WI38 (cell line): ENCODE results near the gene KLF6.
A peak's percentile ranks its signal among the peaks of the same experiment; 100 is the strongest.

ENCODE experiments used
- H3K4me3 ChIP-seq: 2 replicates; pipeline ENCODE4 v1.5.1; 2011; ENCODE audit warnings: low read depth, mild to moderate bottlenecking, control low read depth, low read length
- CTCF ChIP-seq: IDR thresholded peaks from 2 replicates; pipeline ENCODE4 v1.5.1; 2012; ENCODE audit warnings: low read depth, mild to moderate bottlenecking, control low read depth, low read length

KLF6 gene

GRCh38 chr10:3787816-3788215 lies 2.8 kb upstream of the KLF6 start:
- no peak for TF ChIP-seq CTCF
- H3K4me3 ChIP-seq = no peak overlapping the region

GRCh38 chr10:3787016-3787400 lies 2.0 kb upstream of the KLF6 start:
- H3K4me3 ChIP-seq = no peak overlapping the region
- no peak for TF ChIP-seq CTCF

DNA sequence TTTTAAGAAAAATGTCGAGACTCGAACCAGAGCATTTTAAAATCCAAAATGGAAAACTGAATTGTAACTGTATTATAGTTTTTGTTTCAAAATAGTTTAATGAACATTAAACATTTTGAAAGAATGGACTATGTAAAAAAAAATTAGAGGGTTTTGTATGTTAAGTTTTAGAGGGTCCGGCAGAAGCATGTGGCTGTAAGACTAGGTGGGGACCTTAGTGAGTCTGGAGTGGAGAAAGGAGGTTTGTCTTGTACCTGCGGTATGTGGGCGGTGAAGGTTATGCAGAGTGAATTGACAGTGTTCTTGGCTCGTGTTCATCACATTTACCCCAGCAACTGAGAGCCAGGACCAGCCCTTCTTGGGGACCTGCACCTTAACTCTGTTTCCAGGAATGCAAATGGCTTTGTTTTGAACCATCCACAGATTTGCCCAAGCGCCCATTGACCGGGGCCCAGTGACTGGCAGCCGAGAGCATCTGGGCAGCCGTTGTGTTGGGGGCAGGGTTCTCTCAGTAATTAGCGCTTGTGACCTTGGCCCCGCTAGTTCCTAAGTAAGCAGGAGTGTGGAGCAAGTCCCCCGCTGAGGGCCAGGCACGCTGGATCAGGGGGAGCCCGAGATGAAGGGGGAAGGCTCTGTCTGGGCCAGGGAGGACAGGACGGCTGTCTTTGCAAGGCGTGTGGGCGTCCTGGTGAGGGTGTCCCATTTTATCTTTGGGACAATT lies 1.4 kb upstream of the KLF6 start:
- peak overlapping the region; percentile 65 for H3K4me3 ChIP-seq
- no peak for TF ChIP-seq CTCF

GRCh38 chr10:3785851-3786271 lies 852 bp upstream of the KLF6 start:
- peak overlapping the region; percentile 65 for H3K4me3 ChIP-seq
- TF ChIP-seq CTCF = no peak

DNA sequence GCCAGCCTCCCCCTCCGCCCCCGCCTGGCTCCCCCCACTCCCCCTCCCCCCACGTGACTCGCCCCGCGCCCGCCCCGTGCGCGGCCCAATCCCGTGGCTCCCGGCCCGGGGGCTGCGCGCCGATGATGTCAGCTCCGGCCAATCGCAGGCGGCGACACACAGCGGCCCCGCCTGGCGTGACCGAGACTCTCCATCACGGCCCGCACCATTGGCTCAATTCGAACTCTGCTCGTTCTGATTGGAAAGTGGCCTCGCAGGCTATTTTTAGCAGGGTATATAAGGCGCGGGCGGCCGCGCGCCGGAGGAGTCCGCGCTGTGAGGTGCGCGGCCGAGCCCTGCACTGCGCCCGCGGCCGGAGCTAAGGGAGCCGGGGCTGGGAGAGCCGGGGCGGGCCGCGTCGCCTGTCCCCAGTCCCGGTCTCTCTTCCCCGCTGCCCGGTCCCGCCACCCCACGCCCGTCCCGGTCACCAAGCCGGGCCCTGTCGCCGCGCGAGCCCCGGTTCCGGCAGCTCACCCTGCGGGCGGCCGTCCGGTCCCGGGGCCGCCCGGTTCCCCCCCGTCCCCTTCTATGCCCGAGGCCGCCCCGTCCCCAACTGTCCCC lies 342 bp upstream of the KLF6 start:
- H3K4me3 ChIP-seq = peak overlapping the region; percentile 100
- no peak for TF ChIP-seq CTCF

DNA sequence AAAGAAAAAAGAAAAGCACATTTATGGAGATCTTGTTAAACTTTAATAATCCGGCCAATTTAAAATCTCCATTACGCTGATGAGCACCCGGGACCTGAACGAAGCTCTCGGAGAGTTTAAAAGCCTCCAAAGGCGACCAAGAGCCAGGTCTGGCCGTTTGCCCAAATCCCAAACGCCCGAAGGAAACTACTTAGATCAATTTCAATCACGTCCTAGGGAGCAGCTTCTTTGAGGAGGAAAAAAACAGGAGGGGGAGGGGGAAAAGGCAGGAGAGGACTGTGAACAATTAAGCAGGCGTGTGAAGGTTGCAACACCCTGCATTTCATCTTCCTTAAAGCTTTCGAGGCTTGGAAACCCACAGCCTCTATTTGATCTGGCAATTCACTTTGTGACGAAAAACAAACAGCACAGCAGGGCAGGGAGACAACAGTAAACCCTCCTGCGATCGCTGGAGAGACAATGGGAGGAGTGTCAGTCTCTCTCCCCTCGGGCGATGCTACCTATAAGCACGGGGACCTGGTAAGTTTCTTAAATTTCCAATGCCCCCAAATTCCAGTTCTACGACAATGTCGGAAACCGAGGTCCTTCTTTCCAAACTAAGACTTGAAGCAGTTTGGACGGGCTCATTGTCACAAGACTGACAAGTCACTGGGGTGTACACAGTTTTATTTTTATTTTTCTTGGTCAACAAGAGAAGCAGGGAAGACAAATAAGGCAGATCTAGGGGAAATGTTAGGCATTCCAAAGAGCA lies 1.2 kb downstream of the KLF6 start:
- TF ChIP-seq CTCF = no peak
- peak overlapping the region; percentile 100 for H3K4me3 ChIP-seq

DNA sequence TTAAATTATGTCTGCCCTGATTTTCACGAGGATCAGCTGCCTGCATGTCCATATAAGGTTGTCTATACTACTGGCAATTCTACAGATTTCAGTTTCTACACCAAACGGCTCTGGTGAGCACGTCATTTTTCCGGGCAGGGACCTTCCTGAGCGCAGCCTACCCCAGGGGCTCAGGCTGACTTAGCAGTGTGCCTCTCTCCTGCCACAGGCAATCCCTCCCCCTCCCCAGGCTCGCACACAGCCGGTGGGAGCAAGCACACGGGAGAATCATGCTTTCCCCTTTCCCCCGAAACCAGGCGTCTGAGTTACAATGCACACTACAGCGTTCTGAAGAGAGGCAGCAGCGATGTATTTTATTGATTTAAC lies 1.7 kb downstream of the KLF6 start:
- H3K4me3 ChIP-seq = peak overlapping the region; percentile 100
- no peak for TF ChIP-seq CTCF
